ENCODE measurements around the gene AHCYL2.

AHCYL2 gene

GRCh38 chr7:129191272-129191671 lies 33.6 kb upstream of the AHCYL2 start:
- TF ChIP-seq TAF1 (IDR thresholded peaks at IDR 0.05; ENCODE audit: borderline replicate concordance, insufficient read depth, low read length) (no peak), FOXP2 (optimal IDR thresholded peaks at IDR 0.05; ENCODE audit: borderline replicate concordance, extremely low read depth, extremely low read length, insufficient read depth) (no peak), REST (IDR thresholded peaks at IDR 0.05; ENCODE audit: insufficient read depth in 1 of 2, low read depth in 2 of 2, low read length in 2 of 2) (no peak), SIN3A (IDR thresholded peaks at IDR 0.05; ENCODE audit: borderline replicate concordance, insufficient read depth, low read length) (no peak), POLR2AphosphoS5 (IDR thresholded peaks at IDR 0.05; ENCODE audit: low read depth, low read length) (no peak)

GRCh38 chr7:129193892-129194291 lies 30.9 kb upstream of the AHCYL2 start:
- TF ChIP-seq FOXP2 (optimal IDR thresholded peaks at IDR 0.05; ENCODE audit: borderline replicate concordance, extremely low read depth, extremely low read length, insufficient read depth): no peak
- no peak for TF ChIP-seq SIN3A (IDR thresholded peaks at IDR 0.05; ENCODE audit: borderline replicate concordance, insufficient read depth, low read length)
- no peak for TF ChIP-seq REST (IDR thresholded peaks at IDR 0.05; ENCODE audit: insufficient read depth in 1 of 2, low read depth in 2 of 2, low read length in 2 of 2)
- no peak for TF ChIP-seq TAF1 (IDR thresholded peaks at IDR 0.05; ENCODE audit: borderline replicate concordance, insufficient read depth, low read length)
- TF ChIP-seq POLR2AphosphoS5 (IDR thresholded peaks at IDR 0.05; ENCODE audit: low read depth, low read length): no peak

GRCh38 chr7:129197771-129198170 lies 27.1 kb upstream of the AHCYL2 start:
- TF ChIP-seq POLR2AphosphoS5 (IDR thresholded peaks at IDR 0.05; ENCODE audit: low read depth, low read length): no peak
- TF ChIP-seq TAF1 (IDR thresholded peaks at IDR 0.05; ENCODE audit: borderline replicate concordance, insufficient read depth, low read length): no peak
- TF ChIP-seq SIN3A (IDR thresholded peaks at IDR 0.05; ENCODE audit: borderline replicate concordance, insufficient read depth, low read length): no peak
- TF ChIP-seq FOXP2 (optimal IDR thresholded peaks at IDR 0.05; ENCODE audit: borderline replicate concordance, extremely low read depth, extremely low read length, insufficient read depth): no peak
- no peak for TF ChIP-seq REST (IDR thresholded peaks at IDR 0.05; ENCODE audit: insufficient read depth in 1 of 2, low read depth in 2 of 2, low read length in 2 of 2)

- TF ChIP-seq REST (IDR thresholded peaks at IDR 0.05; ENCODE audit: insufficient read depth in 1 of 2, low read depth in 2 of 2, low read length in 2 of 2) (no peak), TAF1 (IDR thresholded peaks at IDR 0.05; ENCODE audit: borderline replicate concordance, insufficient read depth, low read length) (no peak), POLR2AphosphoS5 (IDR thresholded peaks at IDR 0.05; ENCODE audit: low read depth, low read length) (no peak), SIN3A (IDR thresholded peaks at IDR 0.05; ENCODE audit: borderline replicate concordance, insufficient read depth, low read length) (no peak), FOXP2 (optimal IDR thresholded peaks at IDR 0.05; ENCODE audit: borderline replicate concordance, extremely low read depth, extremely low read length, insufficient read depth) (no peak)
These were observed 25.4 kb upstream of the AHCYL2 start for GRCh38 chr7:129199406-129199805.

All from PFSK-1 (cell line).